Activated CD8-positive, alpha-beta memory T cell treated with anti-CD3 and anti-CD28 coated beads, Interleukin-2, amount 50 U/mL, for 24 hours (primary cell): ENCODE data around the gene FKBP4.
A peak's percentile ranks its signal among the peaks of the same experiment; 100 is the strongest.
"Not testable (repeated sequence)": the region's sequence is repeated elsewhere in the genome, so short reads cannot be mapped to it uniquely, and the experiment has no call there.

Experiments used
- DNase-seq: peaks from one replicate; pipeline ENCODE4 v3.0.0-alpha.2; 2020; ENCODE audit errors: extremely low read depth

Gene FKBP4, protein sequence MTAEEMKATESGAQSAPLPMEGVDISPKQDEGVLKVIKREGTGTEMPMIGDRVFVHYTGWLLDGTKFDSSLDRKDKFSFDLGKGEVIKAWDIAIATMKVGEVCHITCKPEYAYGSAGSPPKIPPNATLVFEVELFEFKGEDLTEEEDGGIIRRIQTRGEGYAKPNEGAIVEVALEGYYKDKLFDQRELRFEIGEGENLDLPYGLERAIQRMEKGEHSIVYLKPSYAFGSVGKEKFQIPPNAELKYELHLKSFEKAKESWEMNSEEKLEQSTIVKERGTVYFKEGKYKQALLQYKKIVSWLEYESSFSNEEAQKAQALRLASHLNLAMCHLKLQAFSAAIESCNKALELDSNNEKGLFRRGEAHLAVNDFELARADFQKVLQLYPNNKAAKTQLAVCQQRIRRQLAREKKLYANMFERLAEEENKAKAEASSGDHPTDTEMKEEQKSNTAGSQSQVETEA

GRCh38 chr12:2794736-2795289 is at the start of gene FKBP4:
Gene FKBP4 (plus strand): TSS chr12:2794970. CDS start chr12:2795140, 170 bp downstream.
- peak; percentile 76 for DNase-seq

DNA sequence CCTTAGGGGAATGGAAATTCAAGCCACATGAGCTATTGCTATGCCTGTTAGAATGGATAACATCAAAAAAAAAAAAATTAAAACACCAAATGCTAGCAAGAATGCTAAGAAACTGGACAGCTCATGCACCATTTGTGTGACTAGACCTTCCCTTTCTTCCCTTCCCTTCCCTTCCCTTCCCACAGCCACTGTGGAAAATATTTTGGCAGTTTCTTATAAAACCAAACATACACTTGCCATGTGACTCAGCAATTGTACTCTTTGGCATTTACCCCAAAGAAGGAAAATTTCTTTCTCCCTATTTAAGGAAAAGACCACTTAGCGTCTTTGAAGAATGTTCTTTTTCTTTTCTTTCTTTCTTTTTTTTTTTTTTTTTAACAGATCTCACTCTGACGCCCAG is 49.1 kb upstream of the FKBP4 start:
- DNase-seq = no peak

DNA sequence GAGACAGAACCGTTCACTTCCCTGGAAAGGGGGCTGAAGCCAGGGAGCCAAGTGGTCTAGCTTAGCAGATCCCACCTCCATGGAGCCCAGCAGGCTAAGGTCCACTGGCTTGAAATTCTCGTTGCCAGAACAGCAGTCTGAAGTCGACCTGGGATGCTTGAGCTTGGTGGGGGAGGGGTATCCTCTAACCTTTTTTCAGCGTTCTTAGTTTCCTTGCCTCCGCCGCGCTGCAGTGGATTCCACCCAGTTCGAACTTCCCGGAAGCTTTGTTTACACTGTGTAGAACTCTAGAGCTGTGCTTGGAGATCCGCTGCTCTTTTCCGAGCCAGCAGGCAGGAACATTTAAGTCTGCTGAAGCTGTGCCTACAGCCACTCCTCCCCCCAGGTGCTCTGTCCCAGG is 45.2 kb upstream of the FKBP4 start:
- DNase-seq = no peak

- no peak for DNase-seq
Observed at GRCh38 chr12:2750185-2750584, 44.6 kb upstream of the FKBP4 start.

DNA sequence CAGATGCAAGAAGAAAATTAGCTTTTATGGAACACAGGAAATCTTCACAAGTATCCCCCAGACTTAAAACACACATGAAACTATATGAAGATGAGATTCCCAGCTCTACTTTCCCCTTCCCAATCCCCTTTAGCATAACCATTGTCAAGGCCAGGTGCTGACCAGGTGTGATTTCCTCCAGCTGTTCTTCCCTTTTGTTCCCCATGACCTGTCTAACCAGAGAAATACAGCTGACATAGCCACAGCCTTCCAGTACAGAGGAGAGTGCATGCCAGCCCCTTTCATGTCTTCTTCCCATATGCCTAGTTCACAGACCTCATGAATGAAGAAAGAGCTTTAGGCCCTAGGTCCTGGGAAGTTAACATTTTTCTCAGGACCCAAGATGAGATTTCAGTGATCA is 43.5 kb upstream of the FKBP4 start:
- no peak for DNase-seq

- DNase-seq = no peak
Observed at GRCh38 chr12:2751686-2752085, 43.1 kb upstream of the FKBP4 start.

DNA sequence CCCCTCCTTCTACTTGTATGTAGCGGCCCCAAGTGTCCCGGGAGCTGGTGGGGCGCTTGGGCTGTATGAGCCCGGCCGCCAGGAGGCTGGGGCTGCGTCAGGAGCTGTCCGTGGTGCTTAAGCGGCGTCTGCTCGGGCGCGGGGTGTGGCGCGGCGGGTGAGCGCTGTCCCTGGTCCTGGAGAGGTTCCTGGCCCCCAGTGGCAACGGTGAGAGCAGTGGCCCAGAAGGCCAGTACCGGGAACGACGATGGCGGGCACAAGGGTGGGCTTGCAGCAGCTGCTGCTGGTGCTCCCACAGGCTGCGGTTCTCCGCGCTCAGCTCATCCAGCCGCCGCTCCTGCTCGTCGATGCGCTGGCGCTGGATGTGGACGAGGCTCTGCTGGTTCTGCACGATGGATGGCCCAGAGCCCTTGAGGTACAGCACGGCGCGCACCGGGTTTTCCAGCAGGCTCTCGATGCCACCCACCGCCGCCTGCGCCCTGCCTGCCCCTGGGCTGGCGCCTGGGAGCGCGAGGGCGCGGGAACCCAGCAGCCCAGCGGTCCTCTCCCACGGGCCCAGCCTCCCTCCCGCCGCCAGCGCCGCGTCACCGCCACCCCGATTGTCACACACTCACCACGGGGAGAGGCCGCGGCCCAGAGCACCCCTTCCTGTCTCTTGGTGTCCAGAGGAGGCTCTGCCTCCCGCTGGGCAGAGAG is 41.9 kb upstream of the FKBP4 start:
- peak; percentile 10 for DNase-seq

DNA sequence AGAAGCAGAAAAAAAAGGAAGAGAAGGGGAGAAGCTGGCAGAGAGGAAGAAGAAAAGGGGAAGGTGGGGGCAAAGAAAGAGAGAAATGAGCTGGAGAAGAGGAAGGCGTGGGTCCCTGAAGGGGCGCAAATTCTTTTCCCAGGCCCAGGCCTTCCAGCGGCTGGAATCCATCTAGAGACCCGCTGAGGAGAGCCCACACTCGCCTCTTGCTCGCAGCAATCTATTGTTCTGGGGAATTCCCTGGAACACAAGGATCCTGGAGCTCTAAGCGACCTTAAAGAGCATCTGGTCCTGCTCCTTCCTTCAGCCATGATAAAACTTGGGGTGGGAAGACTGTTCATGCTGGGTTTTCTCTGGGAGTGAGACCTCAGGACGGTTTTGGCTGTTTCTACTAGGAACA is 41.2 kb upstream of the FKBP4 start:
- no peak for DNase-seq

- DNase-seq = no peak
Observed at GRCh38 chr12:2754208-2754607, 40.6 kb upstream of the FKBP4 start.

GRCh38 chr12:2756756-2757155 is 38.0 kb upstream of the FKBP4 start:
- no peak for DNase-seq

DNA sequence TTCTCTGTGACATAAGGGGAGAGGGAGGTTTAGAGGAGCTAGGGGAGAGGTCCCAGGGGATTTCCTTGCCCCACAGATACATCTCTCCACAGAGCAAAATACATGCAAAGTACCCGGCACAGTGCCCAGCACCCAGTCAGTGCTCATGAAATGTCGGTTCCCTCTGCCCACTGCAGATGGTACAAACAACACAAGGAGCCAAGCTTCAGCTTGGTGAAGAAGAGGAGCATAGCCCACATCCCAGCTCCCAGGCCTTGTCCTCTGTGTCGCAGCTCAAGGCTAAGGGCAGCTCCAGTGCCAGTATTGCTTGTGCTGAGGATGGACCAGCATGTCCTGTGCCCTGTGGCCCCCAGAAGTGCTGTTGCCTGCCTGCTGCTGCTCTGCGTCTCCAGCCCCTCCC is 35.0 kb upstream of the FKBP4 start:
- no peak for DNase-seq

- DNase-seq = no peak
Observed at GRCh38 chr12:2764398-2764797, 30.4 kb upstream of the FKBP4 start.

DNA sequence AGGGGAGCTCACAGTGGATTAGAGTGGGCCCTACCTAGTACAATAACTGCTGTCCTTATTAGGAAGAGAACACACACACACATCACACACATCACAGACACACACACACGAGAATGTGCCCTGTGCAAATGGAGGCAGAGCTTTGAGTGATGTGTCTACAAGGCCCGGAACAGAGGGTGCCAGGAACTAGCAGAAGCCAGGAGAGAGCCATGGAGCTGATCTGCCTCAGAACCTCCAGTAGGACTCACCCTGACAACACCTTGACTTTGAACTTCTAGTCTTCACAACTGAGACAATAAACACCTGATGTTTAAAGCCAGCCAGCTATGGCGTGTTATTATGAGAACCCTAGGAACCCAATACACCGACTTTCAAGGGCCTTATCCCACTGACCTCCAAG is 29.7 kb upstream of the FKBP4 start:
- no peak for DNase-seq

- no peak for DNase-seq
Observed at GRCh38 chr12:2765608-2766007, 29.2 kb upstream of the FKBP4 start.

DNA sequence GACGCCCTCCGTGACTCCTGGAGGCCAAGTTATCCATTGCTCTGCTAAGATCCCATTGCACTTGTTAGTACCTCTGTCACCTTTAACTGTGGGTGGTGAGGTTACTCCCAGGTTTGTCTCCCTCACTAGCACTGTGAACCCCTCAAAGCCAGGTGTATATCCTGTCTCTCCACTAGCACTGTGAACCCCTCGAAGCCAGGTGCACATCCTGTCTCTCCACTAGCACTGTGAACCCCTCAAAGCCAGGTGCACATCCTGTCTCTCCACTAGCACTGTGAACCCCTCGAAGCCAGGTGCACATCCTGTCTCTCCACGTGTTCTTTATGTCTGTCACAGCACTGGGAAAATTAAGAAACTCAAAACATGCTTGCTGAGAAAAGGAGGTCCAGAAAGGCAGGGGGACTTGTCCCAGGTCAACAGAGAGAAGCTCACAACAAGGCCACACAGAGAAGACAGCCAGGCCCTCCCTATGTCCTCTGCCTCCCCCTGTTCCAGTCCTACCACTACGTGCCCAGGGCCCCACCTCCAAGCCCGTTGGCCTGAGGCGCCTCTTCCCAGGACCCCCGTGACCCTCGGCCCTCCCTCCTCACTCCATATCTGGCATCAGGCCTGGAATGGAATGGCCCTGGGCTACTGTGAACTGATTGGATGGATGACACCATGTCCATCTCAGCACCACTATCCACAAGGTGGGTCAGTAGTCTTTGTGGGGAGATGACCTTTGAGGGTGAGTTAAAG is 26.4 kb upstream of the FKBP4 start:
- DNase-seq = no peak

DNA sequence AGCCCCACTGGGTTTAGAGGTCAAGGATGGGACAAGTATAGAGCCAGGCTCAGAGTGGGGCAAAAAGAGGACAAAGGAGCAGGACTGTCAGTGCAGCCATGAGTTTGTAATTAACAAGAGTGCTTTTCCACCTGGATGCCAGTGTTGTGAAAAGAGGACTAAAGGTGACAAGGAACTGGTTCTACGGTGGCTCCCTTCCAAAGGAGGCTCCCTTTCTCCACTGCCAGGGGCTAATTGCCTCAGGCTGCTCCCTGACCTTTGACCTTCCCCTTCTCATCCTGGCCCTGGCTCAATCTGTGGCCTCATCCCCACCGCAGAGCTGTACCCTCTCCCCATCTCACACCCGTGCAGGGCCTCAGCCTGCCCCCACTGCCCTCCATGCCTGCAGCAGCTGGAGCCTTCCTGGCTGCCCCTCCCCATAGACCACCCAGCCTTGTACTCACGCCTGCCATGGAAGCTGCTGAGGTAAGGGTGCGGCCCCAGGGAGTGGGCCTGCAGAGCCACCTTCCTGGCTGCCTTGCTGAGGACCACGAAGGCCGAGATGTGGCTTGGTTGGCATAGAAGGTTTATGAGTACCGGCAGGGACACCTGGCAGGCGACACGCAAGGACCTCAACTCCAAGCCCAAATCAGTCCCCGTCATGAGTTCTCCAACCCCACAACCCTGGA is 24.8 kb upstream of the FKBP4 start:
- no peak for DNase-seq

DNA sequence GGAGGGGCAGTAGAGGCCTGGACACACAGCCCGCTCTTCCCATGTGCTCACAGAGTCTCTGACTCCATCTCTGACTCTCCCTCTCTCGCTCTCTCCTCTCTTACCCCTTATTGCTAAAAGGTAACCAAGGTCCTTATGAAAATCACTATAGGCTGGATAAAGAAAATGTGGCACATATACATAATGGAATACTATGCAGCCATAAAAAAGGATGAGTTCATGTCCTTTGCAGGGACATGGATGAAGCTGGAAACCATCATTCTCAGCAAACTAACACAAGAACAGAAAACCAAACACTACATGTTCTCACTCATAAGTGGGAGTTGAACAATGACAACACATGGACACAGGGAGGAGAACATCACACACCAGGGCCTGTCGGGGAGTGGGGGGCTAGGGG is 24.2 kb upstream of the FKBP4 start:
- not testable (repeated sequence) for DNase-seq

DNA sequence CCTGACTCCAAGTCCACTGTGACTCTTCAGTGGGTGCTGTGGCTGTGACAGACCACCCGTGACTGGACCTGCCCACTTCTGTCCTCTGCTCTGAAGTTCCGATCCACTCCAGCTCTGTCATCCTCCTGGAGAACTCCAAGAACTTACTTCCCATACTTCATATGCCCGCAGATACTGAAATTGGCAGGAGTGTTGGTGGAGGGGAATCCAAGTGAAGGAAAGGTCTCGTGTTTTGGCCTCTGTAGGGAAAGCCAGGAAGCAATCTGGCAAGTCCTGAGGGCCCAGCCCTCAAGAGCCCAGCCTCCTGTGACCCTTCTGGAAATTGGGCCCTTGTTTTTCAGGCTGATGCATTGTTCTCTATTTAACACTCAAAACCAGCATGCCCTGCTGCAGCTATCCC is 22.4 kb upstream of the FKBP4 start:
- no peak for DNase-seq

GRCh38 chr12:2773199-2773875 is 21.4 kb upstream of the FKBP4 start:
- no peak for DNase-seq

- DNase-seq = no peak
Observed at GRCh38 chr12:2775431-2775830, 19.3 kb upstream of the FKBP4 start.

DNA sequence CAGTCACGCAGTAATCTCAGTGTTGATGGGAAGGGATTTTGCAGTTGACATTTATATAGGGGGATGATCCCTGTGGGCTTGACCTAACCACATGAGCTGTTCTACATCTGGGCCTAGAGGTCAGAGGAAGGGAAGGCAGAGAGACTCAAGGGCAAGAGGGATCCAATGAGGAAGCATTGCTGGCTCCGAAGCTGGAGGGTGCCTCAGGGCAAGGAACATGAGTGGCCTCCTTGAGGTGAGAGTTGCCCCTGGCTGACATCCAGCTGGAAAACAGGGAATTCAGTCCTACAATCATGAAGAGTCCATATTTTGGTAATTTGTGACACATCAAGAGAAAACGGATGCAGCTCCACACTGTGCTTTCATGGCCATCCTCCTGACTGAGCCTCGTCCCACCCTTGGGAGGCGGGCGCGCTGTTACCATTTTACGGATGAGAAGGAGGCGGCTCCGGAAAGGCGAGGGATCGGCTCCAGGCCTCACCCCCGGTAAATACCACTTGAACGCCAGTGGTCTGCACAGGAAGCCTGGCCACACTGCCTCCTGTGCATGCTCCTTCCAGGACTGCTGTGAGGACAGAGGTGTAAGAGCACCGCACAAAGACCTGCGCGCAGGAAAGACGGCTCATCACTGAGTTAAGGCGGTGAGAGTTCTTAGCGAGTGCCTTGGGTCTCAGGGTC is 18.5 kb upstream of the FKBP4 start:
- DNase-seq = no peak
